GM23248 (cell line): ENCODE measurements around the gene CTBP2. TPM values are rescaled to one million over a fixed set of nuclear protein-coding genes. Genes with fewer than 3 reads are reported as not detected.

Source experiments
- DNase-seq: peaks from one replicate; pipeline ENCODE4 v3.0.0-alpha.2; 2015
- H2AFZ ChIP-seq: fragments of 200-600 bp; sonication (generic); 2 replicates; pipeline ENCODE4 v1.6.1; 2016; ENCODE audit warnings: antibody characterized with exemption
- H3F3A ChIP-seq: fragments of 200-600 bp; sonication (generic); 2 replicates; pipeline ENCODE4 v1.6.1; 2016; ENCODE audit warnings: mild to moderate bottlenecking, antibody characterized with exemption, mixed run types; ENCODE audit not compliant: insufficient read depth
- H3K27ac ChIP-seq: fragments of 200-600 bp; sonication (generic); 2 replicates; pipeline ENCODE4 v1.5.1; 2016; ENCODE audit warnings: mild to moderate bottlenecking
- H3K27me3 ChIP-seq: fragments of 200-600 bp; sonication (generic); replicated peaks from 2 replicates; pipeline ENCODE4 v1.6.1; 2016; ENCODE audit warnings: mild to moderate bottlenecking; ENCODE audit not compliant: insufficient read depth
- H3K36me3 ChIP-seq: fragments of 200-600 bp; sonication (generic); 2 replicates; pipeline ENCODE4 v1.6.1; 2016; ENCODE audit warnings: low read depth, mild to moderate bottlenecking
- H3K4me1 ChIP-seq: fragments of 200-600 bp; sonication (generic); 2 replicates; pipeline ENCODE4 v1.6.1; 2016; ENCODE audit warnings: mild to moderate bottlenecking; ENCODE audit not compliant: insufficient read depth
- H3K4me2 ChIP-seq: fragments of 200-600 bp; sonication (generic); one replicate; pipeline ENCODE4 v1.6.1; 2016; ENCODE audit warnings: mild to moderate bottlenecking; ENCODE audit not compliant: unreplicated experiment
- H3K4me3 ChIP-seq: fragments of 200-600 bp; sonication (generic); 2 replicates; pipeline ENCODE4 v1.5.1; 2016; ENCODE audit warnings: mild to moderate bottlenecking
- H3K79me2 ChIP-seq: fragments of 200-600 bp; sonication (generic); 2 replicates; pipeline ENCODE4 v1.6.1; 2016; ENCODE audit warnings: mild to moderate bottlenecking; ENCODE audit not compliant: insufficient read depth
- H3K9ac ChIP-seq: fragments of 200-600 bp; sonication (generic); 2 replicates; pipeline ENCODE4 v1.6.1; 2016; ENCODE audit warnings: mild to moderate bottlenecking
- H3K9me2 ChIP-seq: fragments of 200-600 bp; sonication (generic); 2 replicates; pipeline ENCODE4 v1.6.1; 2016; ENCODE audit warnings: mixed run types, mild to moderate bottlenecking, moderate library complexity; ENCODE audit not compliant: insufficient read depth
- H3K9me3 ChIP-seq: fragments of 200-600 bp; sonication (generic); one replicate; pipeline ENCODE4 v1.6.1; 2017; ENCODE audit warnings: low read depth
- H4K20me1 ChIP-seq: fragments of 200-600 bp; sonication (generic); 2 replicates; pipeline ENCODE4 v1.6.0; 2016; ENCODE audit not compliant: insufficient read depth
- EZH2 ChIP-seq: fragments of 200-600 bp; sonication (generic); IDR thresholded peaks from 2 replicates; pipeline ENCODE4 v1.6.1; 2018; ENCODE audit warnings: antibody characterized with exemption, mild to moderate bottlenecking; ENCODE audit not compliant: insufficient read depth, poor library complexity, severe bottlenecking
- EZH2phosphoT487 ChIP-seq: fragments of 200-600 bp; sonication (generic); IDR thresholded peaks from 2 replicates; pipeline ENCODE4 v1.6.1; 2018; ENCODE audit warnings: antibody characterized with exemption, moderate library complexity, mild to moderate bottlenecking, low read depth; ENCODE audit not compliant: insufficient read depth
- WGBS, 2 experiments: methylation state at CpG; one replicate each; pipeline ENCODE4 v1.1.6; 2015 to 2017; ENCODE audit warnings: low lambda C conversion rate in 2 of 2, low coverage in 1 of 2; ENCODE audit errors: missing lambda C conversion rate in 2 of 2; 5-methylcytosine and 5-hydroxymethylcytosine counted together
- in situ Hi-C: fragments of 300-500 bp; cut with MboI; formaldehyde crosslinking; loops from 2 replicates; pipeline ENCODE4 v1.15.0; 2020
- polyA plus RNA-seq: library from polyadenylated mRNA; unstranded; fragments of >200 nt; fragmentation: Nextera tagmentation; extraction: Ambion mirVana; gene quantifications from 2 replicates; pipeline ENCODE4 v1.2.1, GENCODE V29; 2016
- total RNA-seq: library from RNA; depleted of rRNA; stranded (reverse); fragments of >200 nt; shearing (Covaris generic); gene quantifications from 2 replicates; pipeline ENCODE4 v1.2.3, GENCODE V29; 2014

Gene CTBP2
- total and polyA plus RNA-seq, 2 experiments from 2014 or later, result 52.0 to 65.5 TPM

- DNase-seq, result no peak
- no peaks in the 10 kb centered on the region for H3K27me3 ChIP-seq
- H3K9me2 ChIP-seq, result no peaks in the 10 kb centered on the region
- in situ Hi-C loops, result no loop called here
- no peak overlapping the region for H3K9ac ChIP-seq
- H2AFZ ChIP-seq, result no peak overlapping the region
- no peak overlapping the region for H3K4me2 ChIP-seq
- H3K4me3 ChIP-seq, result no peak overlapping the region
- no peak overlapping the region for H3K27ac ChIP-seq
- H3K4me1 ChIP-seq, result peaks cover 13% of the 10 kb centered on the region
- H3K9me3 ChIP-seq, result no peaks in the 10 kb centered on the region
- H4K20me1 ChIP-seq, result no peaks in the 10 kb centered on the region
- H3K36me3 ChIP-seq, result no peaks in the 10 kb centered on the region
- no peak for TF ChIP-seq EZH2phosphoT487
- WGBS, 2 experiments, result 89 to 90% methylated on average over 15 of the region's 15 CpGs
- peaks cover 93% of the 10 kb centered on the region for H3K79me2 ChIP-seq
- H3F3A ChIP-seq, result no peaks in the 10 kb centered on the region
These were observed 150.7 kb downstream of the CTBP2 start for GRCh38 chr10:125009661-125010161.

GRCh38 chr10:125008689-125009638 is 151.4 kb downstream of the CTBP2 start:
- Histone ChIP-seq H2AFZ (no peak overlapping the region), H3K9me3 (no peaks in the 10 kb centered on the region), H3K36me3 (no peaks in the 10 kb centered on the region), H3K79me2 (peaks cover 93% of the 10 kb centered on the region), H3K4me1 (peaks cover 13% of the 10 kb centered on the region), H3K9ac (no peak overlapping the region), H3K4me3 (no peak overlapping the region), H3K27me3 (no peaks in the 10 kb centered on the region), H3K4me2 (no peak overlapping the region), H3K9me2 (no peaks in the 10 kb centered on the region), H3K27ac (no peak overlapping the region), H4K20me1 (no peaks in the 10 kb centered on the region), H3F3A (no peaks in the 10 kb centered on the region)
- in situ Hi-C loops, result no loop called here
- no peak for DNase-seq
- TF ChIP-seq EZH2phosphoT487 (no peak), EZH2 (no peak)
- WGBS, 2 experiments, result 95 to 96% methylated on average over 21 to 22 of the region's 22 CpGs

GRCh38 chr10:125007436-125007835 is 152.9 kb downstream of the CTBP2 start:
- DNase-seq, result no peak
- peak overlapping the region; percentile 56 for H3K9ac ChIP-seq
- no peaks in the 10 kb centered on the region for H3K27me3 ChIP-seq
- no peaks in the 10 kb centered on the region for H4K20me1 ChIP-seq
- in situ Hi-C loops, result no loop called here
- no peaks in the 10 kb centered on the region for H3K9me2 ChIP-seq
- H3K4me1 ChIP-seq, result peaks cover 13% of the 10 kb centered on the region
- H3K27ac ChIP-seq, result peak overlapping the region; percentile 69
- WGBS, 2 experiments, result 33 to 39% methylated on average over 6 of the region's 6 CpGs
- TF ChIP-seq EZH2 (no peak), EZH2phosphoT487 (no peak)
- H3K79me2 ChIP-seq, result peaks cover 86% of the 10 kb centered on the region
- H3K4me2 ChIP-seq, result no peak overlapping the region
- no peaks in the 10 kb centered on the region for H3F3A ChIP-seq
- no peak overlapping the region for H2AFZ ChIP-seq
- no peaks in the 10 kb centered on the region for H3K9me3 ChIP-seq
- H3K36me3 ChIP-seq, result no peaks in the 10 kb centered on the region
- no peak overlapping the region for H3K4me3 ChIP-seq

GRCh38 chr10:125006921-125007426 is 153.4 kb downstream of the CTBP2 start:
- DNase-seq, result peak; percentile 86
- no peaks in the 10 kb centered on the region for H3K9me3 ChIP-seq
- H3K4me1 ChIP-seq, result peaks cover 13% of the 10 kb centered on the region
- no peaks in the 10 kb centered on the region for H3K27me3 ChIP-seq
- H3K4me2 ChIP-seq, result no peak overlapping the region
- no peaks in the 10 kb centered on the region for H3K9me2 ChIP-seq
- H4K20me1 ChIP-seq, result no peaks in the 10 kb centered on the region
- peak overlapping the region; percentile 69 for H3K27ac ChIP-seq
- peaks cover 86% of the 10 kb centered on the region for H3K79me2 ChIP-seq
- H3K4me3 ChIP-seq, result no peak overlapping the region
- H3F3A ChIP-seq, result no peaks in the 10 kb centered on the region
- TF ChIP-seq EZH2phosphoT487 (no peak), EZH2 (no peak)
- H3K36me3 ChIP-seq, result peaks cover 3% of the 10 kb centered on the region; the same call in 1 of the 2 replicates
- WGBS, 2 experiments, result 36 to 47% methylated on average over 19 of the region's 19 CpGs
- in situ Hi-C loops, result no loop called here
- no peak overlapping the region for H2AFZ ChIP-seq
- H3K9ac ChIP-seq, result peak overlapping the region; percentile 56
